GM19193 (cell line): ENCODE data around the gene DUSP2.

Experiments
- POLR2A ChIP-seq: IDR thresholded peaks from 4 replicates; pipeline ENCODE4 v1.6.1; 2011; ENCODE audit not compliant: insufficient read depth, insufficient read length; ENCODE audit errors: extremely low read depth

Gene DUSP2

GRCh38 chr2:96131813-96132745 is 13.2 kb downstream of the DUSP2 start:
- no peak for TF ChIP-seq POLR2A

DNA sequence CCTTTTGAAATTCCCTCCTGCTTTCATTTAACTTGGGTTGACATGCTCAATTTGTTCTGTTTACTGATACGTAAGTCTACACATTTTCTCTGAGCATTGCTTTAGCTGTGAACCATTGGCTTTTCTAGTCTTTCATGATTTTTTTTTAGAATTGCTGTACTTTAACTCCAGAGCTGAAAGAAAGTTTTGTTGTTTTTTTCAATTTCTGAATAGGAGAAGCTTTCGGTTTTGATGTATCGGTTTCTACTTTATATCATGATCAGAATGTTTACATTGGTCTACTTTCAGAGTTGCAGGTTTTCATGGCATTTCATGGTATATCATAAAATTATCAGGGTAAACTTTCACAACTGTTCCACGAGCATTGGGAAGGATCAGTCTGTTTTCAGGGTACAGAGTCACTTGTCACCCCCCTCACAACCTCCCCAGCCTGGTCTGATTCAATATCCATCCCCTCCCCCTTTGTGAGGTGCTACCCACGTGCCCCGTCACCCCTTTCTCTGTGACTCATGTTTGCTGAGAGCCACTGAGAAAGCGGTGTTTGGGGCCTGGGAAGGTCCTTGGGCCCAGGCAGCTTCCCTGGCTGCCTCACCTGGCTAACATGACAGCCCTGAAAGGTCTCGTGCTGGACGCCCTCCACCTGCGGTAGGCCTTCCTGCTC is 14.0 kb downstream of the DUSP2 start:
- TF ChIP-seq POLR2A, result no peak

- TF ChIP-seq POLR2A, result no peak
These were observed 14.8 kb downstream of the DUSP2 start for GRCh38 chr2:96130483-96130882.

DNA sequence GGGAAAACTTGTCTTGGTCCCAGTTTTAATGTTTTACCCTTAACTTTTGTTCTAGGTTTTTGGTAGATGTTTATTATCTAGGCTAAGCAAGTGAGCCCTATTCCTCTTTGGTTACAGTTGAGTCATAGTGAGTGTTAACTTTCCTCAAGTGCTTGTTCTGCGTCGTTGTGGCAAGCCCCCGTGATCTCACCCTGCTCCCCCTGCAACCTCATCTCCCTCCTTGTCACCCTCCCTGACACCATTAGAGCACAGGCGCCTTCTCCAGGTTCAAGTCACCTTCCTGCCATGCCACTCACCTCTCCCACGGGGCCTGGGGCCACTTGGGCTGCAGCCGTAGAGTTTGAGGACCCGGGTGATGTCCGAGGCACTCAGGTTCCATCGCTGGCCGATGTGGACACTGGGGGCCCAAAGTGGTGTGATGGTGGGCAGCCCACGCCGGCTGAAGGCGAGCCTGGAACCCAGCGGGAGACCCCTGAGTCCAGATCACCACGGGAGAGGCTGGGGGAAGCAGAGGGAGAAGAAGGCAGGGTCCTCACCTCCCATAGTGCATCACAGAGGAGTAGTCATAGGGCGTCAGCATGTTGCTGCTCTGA is 15.6 kb downstream of the DUSP2 start:
- TF ChIP-seq POLR2A, result no peak

GRCh38 chr2:96128456-96128855 is 16.8 kb downstream of the DUSP2 start:
- no peak for TF ChIP-seq POLR2A

DNA sequence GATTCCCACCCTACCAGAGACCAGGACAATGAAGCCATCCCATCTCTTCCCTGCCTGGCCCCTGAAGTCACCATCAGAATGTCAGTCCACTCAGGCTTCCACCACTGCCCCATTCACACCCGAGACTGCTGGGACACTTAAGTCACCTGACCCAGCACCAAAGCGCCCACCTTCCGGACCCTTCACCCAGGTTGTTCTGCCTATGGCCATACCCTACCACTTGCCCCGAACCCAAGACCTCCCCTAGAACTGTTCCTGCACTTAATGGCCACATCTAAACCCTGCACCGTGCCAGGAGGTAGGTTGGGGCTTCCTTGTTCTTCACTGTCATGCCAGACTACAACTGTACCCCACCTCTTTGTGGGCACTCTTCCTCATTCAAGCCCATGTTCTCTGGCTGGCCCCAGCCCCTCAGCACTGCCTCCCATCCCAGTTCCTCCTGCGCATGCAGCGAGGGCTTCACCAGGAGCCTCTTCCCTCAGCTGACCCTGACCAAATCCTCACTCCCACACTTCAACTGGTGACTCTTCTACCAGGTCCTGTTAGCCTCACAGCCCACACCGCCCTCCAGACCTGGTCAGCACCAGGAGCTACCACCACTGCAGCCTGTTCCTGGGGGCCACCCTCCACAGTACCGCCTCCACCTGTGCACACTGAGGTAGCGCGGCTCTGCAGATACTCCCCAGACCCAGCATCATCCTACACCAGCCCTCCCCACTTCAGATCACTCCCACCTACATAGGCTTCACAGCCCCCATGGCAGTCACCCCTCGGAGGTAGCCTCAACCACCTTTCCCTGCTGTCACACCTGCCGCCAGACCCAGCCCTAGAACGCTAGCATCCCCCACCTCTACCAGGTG is 20.6 kb downstream of the DUSP2 start:
- TF ChIP-seq POLR2A, result no peak

DNA sequence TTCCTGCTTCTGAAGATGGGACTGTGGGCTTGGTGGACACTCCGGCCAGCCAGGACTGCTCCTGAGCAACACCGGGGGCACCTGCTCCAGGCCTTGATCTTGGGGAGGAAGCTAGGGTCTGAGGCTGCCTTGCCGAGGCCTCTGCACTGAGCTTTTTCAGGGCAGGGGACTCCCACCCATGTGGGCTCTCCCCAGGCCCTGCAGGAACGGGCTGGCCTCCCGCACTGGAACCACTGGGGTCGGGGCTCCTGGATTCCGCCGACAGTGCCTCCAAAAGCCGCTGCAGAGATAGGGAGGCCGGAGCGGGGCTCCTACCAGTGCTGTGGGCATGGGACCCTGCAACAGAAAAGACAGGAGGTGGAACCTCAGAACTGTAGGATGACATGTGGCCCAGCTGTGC is 21.3 kb downstream of the DUSP2 start:
- no peak for TF ChIP-seq POLR2A

- no peak for TF ChIP-seq POLR2A
These were observed 21.9 kb downstream of the DUSP2 start for GRCh38 chr2:96123290-96123689.

- no peak for TF ChIP-seq POLR2A
These were observed 22.8 kb downstream of the DUSP2 start for GRCh38 chr2:96122391-96122790.

DNA sequence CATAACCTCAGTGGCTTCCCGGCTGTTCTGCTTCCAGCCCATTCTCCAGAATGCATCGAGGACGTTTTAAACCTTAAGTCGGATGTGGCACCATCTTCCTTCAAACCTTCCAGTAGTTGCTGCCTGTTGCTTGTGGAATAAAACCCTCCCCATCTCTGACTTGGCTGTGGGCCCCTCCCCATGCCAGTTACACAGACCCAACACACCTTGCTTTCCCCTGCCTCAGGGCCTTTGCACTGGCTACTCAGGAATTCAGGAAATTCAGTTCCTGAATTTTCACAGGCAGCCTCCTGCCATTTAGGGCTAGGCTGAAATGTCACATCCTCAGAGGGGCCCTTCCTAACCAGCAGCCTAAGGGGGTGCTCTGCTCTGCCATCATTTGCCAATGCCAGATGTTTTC is 23.8 kb downstream of the DUSP2 start:
- TF ChIP-seq POLR2A, result no peak

- no peak for TF ChIP-seq POLR2A
These were observed 24.2 kb downstream of the DUSP2 start for GRCh38 chr2:96120991-96121390.

DNA sequence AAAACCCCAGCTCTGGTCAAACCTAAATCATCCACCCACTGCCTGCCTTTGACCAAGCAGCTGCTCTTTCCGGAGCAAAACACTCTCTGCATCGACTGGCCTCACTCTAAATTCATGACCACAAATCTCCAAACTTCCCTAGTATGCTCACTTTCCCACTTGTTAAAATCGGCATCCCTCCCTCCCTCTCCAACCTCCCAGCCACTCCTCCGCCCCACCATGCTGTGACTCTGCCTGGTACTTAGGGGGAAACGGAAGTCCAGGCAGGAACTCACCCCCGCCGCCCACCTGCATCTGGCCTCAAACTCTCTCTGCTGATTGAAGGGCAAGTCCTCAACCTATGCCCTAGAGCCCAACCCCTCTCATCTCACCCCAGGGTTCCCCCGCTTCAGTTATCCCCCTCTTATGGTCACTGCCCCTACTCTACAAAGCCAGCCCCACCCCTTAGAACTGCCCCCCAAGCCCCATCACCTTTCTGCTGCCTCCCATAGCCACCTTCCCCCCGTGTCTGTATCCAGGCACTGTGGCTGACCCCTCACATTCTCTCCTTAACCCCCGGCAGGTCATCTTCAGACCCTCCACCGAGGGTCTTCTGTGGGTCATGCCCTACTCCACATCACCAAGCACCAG is 25.0 kb downstream of the DUSP2 start:
- TF ChIP-seq POLR2A, result no peak

GRCh38 chr2:96119389-96119751 is 25.9 kb downstream of the DUSP2 start:
- TF ChIP-seq POLR2A, result no peak

DNA sequence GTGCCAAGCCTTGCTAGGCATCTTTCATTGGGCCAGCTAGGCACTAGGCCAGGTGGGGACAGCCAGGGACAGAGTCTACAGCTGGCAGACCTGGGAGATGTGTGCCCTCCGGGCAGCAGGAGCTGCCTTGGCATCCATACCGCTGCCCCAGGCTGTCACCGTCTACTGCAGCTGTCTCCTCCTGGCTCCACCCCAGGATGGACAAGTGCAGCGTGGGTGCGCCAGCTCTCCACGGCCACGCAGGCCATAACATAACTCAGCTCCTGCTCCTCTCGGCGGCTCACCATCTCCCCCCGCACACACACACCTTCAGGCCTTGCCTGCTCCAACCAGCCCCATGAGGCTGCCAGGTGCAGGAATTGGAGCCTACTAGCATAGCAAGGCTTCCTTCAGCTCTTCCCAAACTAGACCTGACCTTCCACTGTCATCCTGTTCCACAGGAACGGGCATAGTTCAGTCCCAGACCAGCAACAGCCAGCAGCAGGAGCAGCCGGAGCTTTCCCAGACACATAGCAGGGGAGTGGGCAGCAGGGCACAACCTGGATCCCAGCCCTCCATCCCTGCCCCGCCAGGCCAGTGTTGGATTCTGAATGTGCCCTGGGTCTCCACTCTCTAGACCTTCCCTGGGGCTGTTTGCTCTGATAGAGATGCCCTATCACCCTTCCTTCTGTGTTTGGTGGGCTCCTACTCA is 26.4 kb downstream of the DUSP2 start:
- TF ChIP-seq POLR2A, result no peak
